HK-2 (cell line): ENCODE results near the gene NGLY1.

Source experiments
- DNase-seq: peaks from one replicate; pipeline ENCODE4 v3.0.0-alpha.2; 2018; ENCODE audit not compliant: unreplicated experiment

NGLY1 gene

GRCh38 chr3:25782938-25783660 is at the start of gene NGLY1:
TSS of gene NGLY1 (minus strand) at chr3:25783443. CDS start at chr3:25783390, 53 bp downstream.
- DNase-seq = peak; percentile 78

GRCh38 chr3:25831578-25831977 is 48.3 kb upstream of the NGLY1 start:
- no peak for DNase-seq

- DNase-seq = no peak
Observed at GRCh38 chr3:25830373-25831280, 47.4 kb upstream of the NGLY1 start.

- no peak for DNase-seq
Observed at GRCh38 chr3:25826510-25826909, 43.3 kb upstream of the NGLY1 start.

GRCh38 chr3:25823314-25823713 is 40.1 kb upstream of the NGLY1 start:
- DNase-seq = no peak

- DNase-seq = no peak
Observed at GRCh38 chr3:25821746-25822573, 38.7 kb upstream of the NGLY1 start.

- DNase-seq = no peak
Observed at GRCh38 chr3:25820816-25821486, 37.7 kb upstream of the NGLY1 start.

GRCh38 chr3:25820366-25820765 is 37.1 kb upstream of the NGLY1 start:
- peak; percentile 54 for DNase-seq

GRCh38 chr3:25818335-25818734 is 35.1 kb upstream of the NGLY1 start:
- DNase-seq = no peak

GRCh38 chr3:25817638-25818037 is 34.4 kb upstream of the NGLY1 start:
- DNase-seq = no peak

- DNase-seq = no peak
Observed at GRCh38 chr3:25817107-25817506, 33.9 kb upstream of the NGLY1 start.

- DNase-seq = no peak
Observed at GRCh38 chr3:25812644-25813043, 29.4 kb upstream of the NGLY1 start.

GRCh38 chr3:25804676-25805075 is 21.4 kb upstream of the NGLY1 start:
- DNase-seq = no peak

GRCh38 chr3:25803833-25804232 is 20.6 kb upstream of the NGLY1 start:
- no peak for DNase-seq

- DNase-seq = no peak
Observed at GRCh38 chr3:25801786-25802185, 18.5 kb upstream of the NGLY1 start.

GRCh38 chr3:25789596-25790556 is 6.6 kb upstream of the NGLY1 start, which contains the start of gene OXSM:
TSS of gene OXSM (plus strand) at chr3:25790090. CDS start at chr3:25791021, 931 bp downstream.
- peak; percentile 84 for DNase-seq

- DNase-seq = no peak
Observed at GRCh38 chr3:25789209-25789595, 6.0 kb upstream of the NGLY1 start.

GRCh38 chr3:25787689-25788088 is 4.4 kb upstream of the NGLY1 start:
- DNase-seq = no peak

- DNase-seq = no peak
Observed at GRCh38 chr3:25785826-25786225, 2.6 kb upstream of the NGLY1 start.

GRCh38 chr3:25784971-25785370 is 1.7 kb upstream of the NGLY1 start:
- no peak for DNase-seq
